Stimulated activated CD8-positive, alpha-beta memory T cell treated with anti-CD3 and anti-CD28 coated beads, Interleukin-15, amount 100 ng/mL, for 1 hour (primary cell): Measurements from ENCODE around the gene C19orf18.
"Not testable (repeated sequence)": the region's sequence is repeated elsewhere in the genome, so short reads cannot be mapped to it uniquely, and the experiment has no call there.

Source experiments
- DNase-seq: peaks from one replicate; pipeline ENCODE4 v3.0.0-alpha.2; 2020; ENCODE audit warnings: low read depth

The C19orf18 gene

GRCh38 chr19:57974434-57974833 lies at the start of gene C19orf18:
C19orf18 (minus strand) TSS chr19:57974534; CDS start chr19:57974432, 102 bp downstream.
- DNase-seq = no peak

GRCh38 chr19:58022283-58022660 lies 47.9 kb upstream of the C19orf18 start:
- no peak for DNase-seq

- no peak for DNase-seq
Measured at GRCh38 chr19:58021541-58022282, 47.4 kb upstream of the C19orf18 start.

- no peak for DNase-seq
Measured at GRCh38 chr19:58020129-58020528, 45.8 kb upstream of the C19orf18 start.

- no peak for DNase-seq
Measured at GRCh38 chr19:58014141-58014540, 39.8 kb upstream of the C19orf18 start.

GRCh38 chr19:58010507-58010906 lies 36.2 kb upstream of the C19orf18 start:
- DNase-seq = no peak

- DNase-seq = no peak
Measured at GRCh38 chr19:58009666-58010301, 35.5 kb upstream of the C19orf18 start.

- DNase-seq = no peak
Measured at GRCh38 chr19:58009301-58009665, 34.9 kb upstream of the C19orf18 start.

GRCh38 chr19:58008877-58009276 lies 34.5 kb upstream of the C19orf18 start:
- not testable (repeated sequence) for DNase-seq

GRCh38 chr19:58007285-58007684 lies 33.0 kb upstream of the C19orf18 start:
- no peak for DNase-seq

GRCh38 chr19:58003174-58003828 lies 29.0 kb upstream of the C19orf18 start:
- no peak for DNase-seq

- DNase-seq = peak; percentile 65
Measured at GRCh38 chr19:58002384-58003173, 28.2 kb upstream of the C19orf18 start, which contains the start of gene ZNF606. ZNF606 (minus strand) TSS chr19:58002820; CDS start chr19:58001319, 1,501 bp downstream.

GRCh38 chr19:58001895-58002369 lies 27.6 kb upstream of the C19orf18 start:
- DNase-seq = no peak

- DNase-seq = no peak
Measured at GRCh38 chr19:58000677-58001076, 26.3 kb upstream of the C19orf18 start.

GRCh38 chr19:57992841-57993240 lies 18.5 kb upstream of the C19orf18 start:
- DNase-seq = no peak

GRCh38 chr19:57978586-57979289 lies 4.4 kb upstream of the C19orf18 start:
- DNase-seq = no peak

GRCh38 chr19:57964761-57965160 lies 9.6 kb downstream of the C19orf18 start:
- no peak for DNase-seq

GRCh38 chr19:57961785-57962184 lies 12.5 kb downstream of the C19orf18 start:
- DNase-seq = no peak

GRCh38 chr19:57954996-57955395 lies 19.3 kb downstream of the C19orf18 start:
- no peak for DNase-seq

GRCh38 chr19:57949702-57950101 lies 24.6 kb downstream of the C19orf18 start:
- DNase-seq = no peak

- DNase-seq = no peak
Measured at GRCh38 chr19:57949296-57949695, 25.0 kb downstream of the C19orf18 start.
